ENCODE data around the gene TRAK1.

TRAK1 gene

GRCh38 chr3:42224658-42225421 lies 133.7 kb downstream of the TRAK1 start:
- no peak for DNase-seq
- intact Hi-C loops (cut with DNase I) = no loop called here

DNA sequence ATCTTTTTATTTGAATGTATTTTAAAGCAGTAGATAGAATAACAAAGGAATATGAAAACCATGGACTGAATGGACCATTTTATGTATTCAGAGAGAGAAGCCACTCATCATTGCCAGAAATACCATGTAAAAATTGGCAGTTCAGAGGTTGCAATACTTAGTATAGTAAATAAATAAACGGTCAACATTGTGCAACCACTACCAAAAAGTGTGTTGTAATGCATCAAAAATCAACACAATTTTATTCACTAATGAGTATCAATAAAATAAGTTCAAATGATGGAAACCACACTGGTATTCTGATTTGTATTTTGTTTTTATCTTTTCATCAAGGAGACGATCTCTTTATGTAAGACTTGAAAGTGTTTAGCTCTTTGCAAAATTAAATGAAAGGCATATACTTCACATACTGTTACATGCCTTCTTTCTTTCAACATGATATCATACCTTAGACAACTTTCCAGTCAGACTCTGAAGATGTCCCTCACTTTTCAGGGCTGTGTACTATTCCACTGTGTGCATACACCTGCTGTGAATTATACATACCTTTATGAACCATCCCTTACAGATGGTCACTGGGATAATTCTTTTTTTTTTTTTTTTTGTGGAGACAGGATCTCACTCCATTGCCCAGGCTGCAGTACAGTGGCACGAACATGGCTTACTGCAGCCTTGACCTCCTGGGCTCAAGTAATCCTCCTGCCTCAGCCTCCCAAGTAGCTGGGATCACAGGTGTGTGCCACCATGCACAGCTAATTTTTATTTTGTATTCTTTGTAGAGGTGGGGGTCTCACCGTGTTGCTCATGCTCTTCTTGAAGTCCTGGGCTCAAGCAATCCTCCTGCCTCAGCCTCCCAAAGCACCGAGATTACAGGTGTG lies 134.6 kb downstream of the TRAK1 start:
- intact Hi-C loops (cut with DNase I) = no loop called here
- no peak for DNase-seq

GRCh38 chr3:42226470-42227425 lies 135.6 kb downstream of the TRAK1 start:
- intact Hi-C loops (cut with DNase I) = no loop called here
- DNase-seq = peak in 1 of 10 donors; percentile 63

DNA sequence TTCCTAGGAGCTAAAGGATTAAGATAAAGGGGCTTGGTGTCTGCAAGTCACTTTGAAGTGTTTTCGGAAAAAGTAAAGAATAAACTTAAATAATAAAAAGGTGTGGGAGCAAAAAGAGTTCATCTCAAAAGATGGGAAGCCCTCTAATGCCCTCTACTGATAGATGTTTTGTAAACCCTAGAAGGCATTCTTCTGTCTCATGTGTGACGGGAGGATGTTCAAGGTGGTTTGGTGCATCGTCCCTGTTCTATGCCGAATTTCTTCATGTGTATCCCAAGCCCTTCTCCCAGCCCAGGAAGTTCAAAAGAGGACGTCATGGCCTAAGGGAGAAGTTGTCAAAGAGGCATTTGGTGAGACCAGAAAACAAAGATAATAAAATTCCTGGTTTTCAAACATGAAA lies 137.6 kb downstream of the TRAK1 start:
- intact Hi-C loops (cut with DNase I) = loop anchor here (2.0 kb wide), 1 partner anchor 110 kb away; no protein-coding TSS in a partner anchor
- DNase-seq = no peak

- peak in 2 of 10 donors; percentile 66 to 82 for DNase-seq
- intact Hi-C loops (cut with DNase I) = loop anchor here (2.0 kb wide), 1 partner anchor 111 kb away; no protein-coding TSS in a partner anchor
Observed at GRCh38 chr3:42229266-42229941, 138.2 kb downstream of the TRAK1 start.

- DNase-seq = peak in 1 of 10 donors; percentile 62
- intact Hi-C loops (cut with DNase I) = loop anchor here (1.0 to 5.0 kb wide), 3 partner anchors 111 to 317 kb away; no protein-coding TSS in a partner anchor
Observed at GRCh38 chr3:42229942-42230688, 139.0 kb downstream of the TRAK1 start.

DNA sequence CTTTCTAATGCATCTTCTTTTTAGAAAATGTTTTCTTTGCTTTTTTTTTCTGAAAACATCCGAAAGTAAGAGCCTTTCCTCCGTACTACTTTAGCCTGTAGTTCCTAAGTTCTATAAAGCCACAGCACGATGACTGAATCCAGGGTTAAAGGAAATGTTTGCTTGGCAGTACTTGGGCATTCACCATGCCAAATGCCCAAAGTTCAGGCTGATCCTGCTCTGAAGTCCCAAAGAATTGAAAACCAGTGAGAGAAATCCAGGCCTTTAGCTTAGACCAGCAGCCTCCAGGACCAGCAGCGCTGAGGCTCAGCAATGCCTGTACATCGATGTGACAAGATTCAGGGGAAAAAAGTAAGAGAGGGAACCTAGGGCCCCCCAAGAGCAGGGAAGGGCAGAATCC lies 139.7 kb downstream of the TRAK1 start:
- intact Hi-C loops (cut with DNase I) = loop anchor here (1.0 to 5.0 kb wide), 2 partner anchors 211 to 316 kb away; no protein-coding TSS in a partner anchor
- DNase-seq = no peak

- intact Hi-C loops (cut with DNase I) = no loop called here
Observed at GRCh38 chr3:42235532-42235931, 144.4 kb downstream of the TRAK1 start.

DNA sequence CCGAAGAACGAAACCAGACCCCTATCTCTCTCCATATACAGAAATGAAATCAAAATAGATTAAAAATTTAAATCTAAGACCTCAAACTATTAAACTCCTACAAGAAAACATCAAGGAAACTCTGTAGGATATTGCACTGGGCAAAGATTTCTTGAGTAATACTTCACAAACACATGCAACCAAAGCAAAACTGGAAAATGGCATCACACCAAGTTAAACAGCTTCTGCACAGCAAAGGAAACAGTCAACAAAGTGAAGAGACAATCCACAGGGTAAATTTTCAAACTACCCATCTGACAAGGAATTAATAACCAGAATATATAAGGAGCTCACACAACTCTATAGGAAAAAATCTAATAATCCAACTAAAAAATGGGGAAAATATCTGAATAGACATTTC lies 145.5 kb downstream of the TRAK1 start:
- intact Hi-C loops (cut with DNase I) = no loop called here
- DNase-seq = no peak

More at GRCh38 chr3:42235532-42235931, 144.4 kb downstream of the TRAK1 start:
- DNase-seq = no peak

DNA sequence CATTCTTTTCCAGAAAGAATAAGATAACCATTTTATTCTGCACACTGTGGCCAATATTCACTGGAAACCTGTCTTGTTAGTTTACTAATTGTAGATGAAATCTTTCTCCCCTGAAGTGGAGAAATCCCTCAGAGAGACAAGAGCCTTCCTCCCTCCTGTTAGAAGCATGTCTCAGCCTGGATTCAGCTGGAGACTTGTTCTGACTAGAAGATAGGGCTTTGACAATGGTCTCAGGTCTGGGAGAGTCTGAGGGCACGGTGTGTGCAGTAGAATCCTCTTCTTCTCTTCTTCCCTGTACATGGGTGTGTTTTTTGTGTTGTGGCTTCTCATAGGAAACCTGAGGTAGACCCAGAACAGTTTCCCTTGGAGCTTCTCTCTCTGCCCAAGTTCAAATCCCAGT lies 154.9 kb downstream of the TRAK1 start:
- DNase-seq = no peak
- intact Hi-C loops (cut with DNase I) = loop anchor here (5.0 kb wide), 1 partner anchor 301 kb away; no protein-coding TSS in a partner anchor

GRCh38 chr3:42247576-42248027 lies 156.4 kb downstream of the TRAK1 start:
- DNase-seq = peak in 8 of 10 donors; percentile 46 to 90 (median 72)
- intact Hi-C loops (cut with DNase I) = loop anchor here (1.0 to 5.0 kb wide), 2 partner anchors 197 to 300 kb away; no protein-coding TSS in a partner anchor

DNA sequence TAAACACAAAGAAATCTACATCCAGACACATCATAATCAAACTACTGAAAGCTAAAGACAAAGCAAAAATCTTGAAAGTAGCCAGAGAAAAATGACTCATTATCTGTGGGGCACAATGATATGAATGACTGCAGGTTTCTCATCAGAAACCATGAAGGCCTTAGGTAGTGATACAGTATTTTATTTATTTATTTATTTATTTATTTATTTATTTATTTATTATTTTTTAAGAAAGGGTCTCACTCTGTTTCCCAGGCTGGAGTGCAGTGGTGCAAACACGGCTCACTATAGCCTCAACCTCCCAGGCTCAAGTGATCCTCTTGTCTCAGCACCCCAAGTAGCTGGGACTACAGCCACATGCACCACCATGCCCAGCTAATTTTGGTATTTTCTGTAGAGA lies 159.6 kb downstream of the TRAK1 start:
- no peak for DNase-seq
- intact Hi-C loops (cut with DNase I) = no loop called here

DNA sequence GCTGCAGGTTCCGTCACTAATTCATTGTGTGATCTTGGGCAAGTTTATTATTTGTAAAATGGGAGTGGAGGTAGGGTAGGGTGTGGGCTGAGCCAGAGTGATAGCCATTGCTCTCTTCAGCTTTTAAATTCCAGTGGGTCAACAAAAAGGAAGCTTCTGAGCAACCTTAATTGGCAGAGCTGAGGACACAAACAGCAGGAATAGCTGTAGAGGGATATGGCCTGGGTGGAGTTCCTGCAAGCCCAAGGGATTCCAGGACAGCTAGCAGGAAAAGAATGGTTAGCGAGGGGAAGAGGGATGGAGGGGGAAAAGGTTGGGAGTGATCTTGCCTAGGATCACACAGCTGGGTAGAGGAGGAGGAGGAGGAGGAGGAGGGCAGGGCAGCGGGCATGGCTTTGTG lies 163.4 kb downstream of the TRAK1 start:
- intact Hi-C loops (cut with DNase I) = no loop called here

DNA sequence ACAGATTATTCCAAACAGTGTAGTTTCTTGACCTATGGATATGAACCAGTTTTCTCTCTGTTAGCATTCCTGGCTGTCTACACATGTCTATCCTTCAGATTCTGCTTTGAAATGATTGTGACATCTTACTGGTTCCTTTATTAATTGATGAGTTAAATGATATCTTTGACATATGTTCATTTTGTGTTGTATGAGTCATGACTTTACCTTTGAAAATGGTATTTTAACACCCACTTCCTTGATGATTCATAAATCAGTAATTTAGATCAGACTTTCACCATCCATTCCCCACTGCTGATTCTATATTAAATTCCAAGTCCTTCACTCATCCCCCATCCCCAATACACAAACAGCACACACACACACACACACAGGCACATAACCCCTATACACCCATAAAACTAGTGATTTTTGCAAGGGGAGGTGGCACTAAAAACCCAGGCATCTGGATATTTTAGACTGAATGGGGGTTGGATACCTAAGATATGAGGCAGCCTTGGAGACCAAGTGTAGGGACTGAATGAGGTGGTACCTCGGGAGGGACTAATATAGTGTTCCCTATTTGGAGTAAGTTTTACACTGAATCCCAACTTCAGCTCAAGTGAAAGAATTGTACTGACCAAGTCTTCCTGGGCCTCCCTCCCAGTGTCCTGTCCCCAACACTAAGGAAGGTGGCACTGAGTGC lies 165.1 kb downstream of the TRAK1 start:
- DNase-seq = no peak
- intact Hi-C loops (cut with DNase I) = no loop called here

More for the DNA sequence above, 163.4 kb downstream of the TRAK1 start:
- DNase-seq = no peak

GRCh38 chr3:42257007-42257406 lies 165.8 kb downstream of the TRAK1 start:
- intact Hi-C loops (cut with DNase I) = no loop called here
- no peak for DNase-seq

GRCh38 chr3:42262525-42262924 lies 171.4 kb downstream of the TRAK1 start:
- intact Hi-C loops (cut with DNase I) = no loop called here
- DNase-seq = no peak

- intact Hi-C loops (cut with DNase I) = no loop called here
Observed at GRCh38 chr3:42263354-42264346, 172.5 kb downstream of the TRAK1 start.

More at GRCh38 chr3:42263354-42264346, 172.5 kb downstream of the TRAK1 start:
- DNase-seq = peak in 4 of 10 donors; percentile 20 to 87 (median 82)

All from posterior cingulate gyrus (tissue), 11 donors.